Medulla oblongata (tissue), 1 donor: ENCODE measurements around the gene RNF123.
"Not testable (repeated sequence)": the region's sequence is repeated elsewhere in the genome, so short reads cannot be mapped to it uniquely, and the experiment has no call there.

Experiments used
- DNase-seq: peaks from one replicate; pipeline ENCODE4 v3.0.0-alpha.2; 2015; ENCODE audit errors: extremely low spot score

RNF123 gene

DNA sequence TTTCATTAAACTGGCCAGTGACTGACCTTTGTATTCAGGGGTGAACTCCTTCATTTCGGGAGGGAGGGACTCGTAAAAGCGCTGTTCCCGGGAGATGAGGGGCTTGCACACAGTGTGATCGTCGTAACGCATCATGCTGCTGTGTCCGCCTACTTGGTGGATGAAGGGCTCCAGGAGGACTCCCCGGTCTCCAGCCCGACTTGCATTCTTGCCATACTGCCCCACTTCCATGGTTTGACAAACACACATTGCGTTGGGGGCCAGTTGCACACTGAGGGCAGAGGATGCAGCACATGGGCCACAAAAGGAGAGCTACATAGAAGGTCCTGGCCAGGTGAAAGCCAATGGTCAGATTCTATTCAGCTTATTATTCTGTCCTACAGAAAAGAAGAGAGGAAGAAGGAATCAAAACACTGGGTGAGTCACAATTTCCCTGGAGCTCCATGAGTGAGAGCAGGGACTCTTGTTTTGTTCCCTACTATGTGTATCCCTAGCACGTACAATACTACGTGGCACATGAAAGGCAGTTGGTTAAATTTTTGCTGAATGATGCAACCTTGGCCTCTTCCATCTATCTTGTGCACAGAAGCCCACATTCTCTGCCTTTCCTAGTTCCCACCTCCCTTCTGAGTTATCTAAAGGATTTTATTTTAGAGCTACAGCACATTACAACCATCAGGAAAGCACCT, 58.6 kb downstream of the RNF123 start:
- DNase-seq, result no peak

DNA sequence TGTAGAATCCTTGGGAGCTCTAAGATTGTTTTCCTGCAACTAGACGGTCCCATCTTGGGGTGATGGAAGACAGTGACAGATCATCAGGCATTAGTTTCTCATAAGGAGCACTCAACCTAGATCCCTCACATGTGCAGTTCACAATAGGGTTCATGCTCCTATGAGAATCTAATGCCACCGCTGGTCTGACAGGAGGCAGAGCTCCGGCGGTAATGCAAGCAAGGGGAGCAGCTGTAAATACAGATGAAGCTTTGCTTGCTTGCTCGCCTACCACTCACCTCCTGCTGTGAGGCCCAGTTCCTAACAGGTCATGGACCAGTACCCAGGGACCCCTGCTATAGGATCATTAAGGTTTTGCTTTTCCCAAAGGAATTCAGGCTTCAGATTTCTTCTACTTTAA, 59.5 kb downstream of the RNF123 start:
- DNase-seq, result not testable (repeated sequence)

DNA sequence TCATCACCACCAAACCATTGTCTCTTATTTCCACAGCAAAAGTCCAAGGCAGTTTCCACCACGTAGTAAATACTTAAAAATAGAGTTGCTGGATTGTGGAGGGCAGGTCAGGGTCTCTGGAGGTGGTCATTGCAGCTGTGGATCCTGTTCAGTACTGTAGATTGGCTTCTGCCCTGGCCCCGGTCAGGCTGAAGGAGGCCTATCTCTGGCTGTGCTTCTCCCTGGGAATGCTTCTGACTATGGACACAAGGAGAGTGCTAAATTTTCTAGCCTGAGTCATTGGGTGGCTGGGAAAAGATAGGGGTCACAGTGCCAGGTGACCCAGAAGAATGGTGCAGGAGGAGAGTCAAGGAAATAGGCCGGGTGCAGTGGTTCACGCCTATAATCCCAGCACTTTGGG, 60.7 kb downstream of the RNF123 start:
- no peak for DNase-seq

DNA sequence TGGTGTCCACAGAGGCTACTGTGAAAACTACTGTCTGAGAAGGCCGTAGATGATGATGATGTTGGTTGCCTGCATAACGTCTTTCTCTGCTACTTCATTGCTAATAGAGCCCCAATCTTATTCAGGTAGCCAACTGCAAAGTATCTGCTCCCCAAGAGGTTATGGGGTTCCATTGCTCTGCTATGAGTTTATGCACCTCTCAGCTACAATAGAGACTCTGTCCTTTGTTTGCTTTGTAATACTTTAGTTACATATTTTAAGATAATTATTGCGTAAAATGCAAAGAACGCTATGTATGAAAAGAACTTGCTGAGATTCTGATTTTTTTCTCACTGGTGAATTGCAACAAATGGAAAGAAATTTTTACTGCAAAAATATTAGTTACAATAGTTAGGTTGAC, 62.1 kb downstream of the RNF123 start:
- no peak for DNase-seq

DNA sequence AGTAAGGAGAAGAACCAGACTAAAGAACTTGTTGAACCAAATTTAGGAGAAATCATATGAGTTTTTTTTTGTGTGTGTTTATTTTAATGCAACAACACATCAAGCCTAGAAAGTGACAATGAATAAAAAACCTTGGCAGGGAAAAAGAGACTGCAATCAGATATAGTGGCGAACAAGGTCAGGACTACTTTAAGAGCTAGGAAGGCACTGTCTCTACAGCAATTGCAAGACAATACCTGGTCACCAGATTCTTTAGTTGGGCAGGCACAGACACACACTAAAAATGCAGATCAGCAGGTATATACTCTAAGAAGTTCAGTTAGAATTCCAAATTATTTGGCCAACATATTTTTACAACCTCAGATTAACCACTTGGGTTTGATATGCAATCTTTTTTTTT, 65.2 kb downstream of the RNF123 start:
- no peak for DNase-seq

DNA sequence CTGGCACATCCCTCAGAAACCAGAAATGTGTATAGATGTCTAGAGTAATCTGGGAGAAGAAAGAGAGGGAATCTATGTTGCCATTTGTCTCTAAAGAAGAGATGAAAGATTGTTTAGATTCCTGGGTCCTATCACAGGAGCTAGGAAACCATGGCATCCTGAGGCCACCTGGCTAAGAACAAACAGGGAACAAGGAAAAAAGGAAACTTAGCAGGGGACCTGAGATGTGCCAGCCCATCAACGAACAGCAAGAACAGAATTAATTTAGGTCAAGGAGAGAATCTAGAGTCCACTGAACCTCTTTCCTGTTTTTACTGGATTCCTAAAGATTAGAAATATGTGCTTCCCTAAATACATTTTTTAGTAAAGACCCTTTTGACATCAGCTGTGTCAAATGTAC, 66.7 kb downstream of the RNF123 start:
- DNase-seq, result no peak

DNA sequence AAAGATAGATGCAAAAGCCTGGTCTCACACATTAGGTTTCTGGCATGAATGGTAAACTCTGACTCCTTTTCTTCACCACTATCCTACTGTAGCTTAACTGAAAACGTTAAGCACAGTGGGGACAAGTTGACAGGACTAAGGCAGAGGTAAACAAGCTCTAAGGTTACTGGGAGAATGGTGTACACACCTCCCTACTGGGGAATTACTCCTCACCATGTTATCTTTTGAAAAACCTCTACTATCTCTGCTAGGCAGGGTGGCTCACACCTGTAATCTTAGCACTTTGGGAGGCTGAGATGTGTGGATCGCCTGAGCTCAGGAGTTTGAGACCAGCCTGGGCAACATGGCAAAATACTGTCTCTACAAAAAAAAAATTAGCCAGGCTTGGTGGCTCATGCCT, 67.8 kb downstream of the RNF123 start:
- no peak for DNase-seq

DNA sequence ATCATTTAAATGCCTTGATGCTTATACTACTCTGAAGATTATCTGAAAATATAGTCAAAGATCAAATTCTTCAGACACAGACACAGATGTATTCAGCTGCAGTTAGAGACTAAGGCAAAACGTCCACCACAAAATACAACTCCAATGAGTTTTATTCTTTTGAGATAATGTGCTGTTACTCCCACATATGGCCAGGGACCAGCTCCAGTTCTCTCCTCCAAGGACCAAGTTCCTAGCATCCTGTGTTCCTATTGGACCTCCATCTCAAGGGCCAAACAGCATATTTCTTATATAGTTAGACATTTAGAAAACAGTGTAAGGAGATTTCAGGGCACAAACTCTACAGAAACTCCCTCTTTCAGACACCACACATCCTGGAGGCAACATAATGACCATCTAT, 69.9 kb downstream of the RNF123 start:
- DNase-seq, result no peak

DNA sequence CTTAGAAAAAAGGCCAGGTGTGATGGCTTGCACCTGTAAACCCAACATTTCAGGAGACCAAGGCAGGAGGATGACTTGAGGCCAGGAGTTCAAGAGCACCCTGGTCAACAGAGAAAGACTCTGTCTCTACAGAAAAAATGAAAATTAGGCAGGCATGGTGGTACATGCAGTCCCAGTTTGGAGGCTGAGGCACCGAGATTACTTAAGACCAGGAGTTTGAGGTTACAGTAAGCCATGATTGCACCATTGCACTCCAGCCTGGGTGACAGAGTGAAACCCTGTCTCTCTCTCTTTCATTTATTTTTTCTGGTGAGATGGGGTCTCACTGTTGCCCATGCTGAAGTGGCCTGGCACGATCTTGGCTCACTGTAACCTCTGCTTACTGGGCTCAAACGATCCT, 72.3 kb downstream of the RNF123 start:
- no peak for DNase-seq

DNA sequence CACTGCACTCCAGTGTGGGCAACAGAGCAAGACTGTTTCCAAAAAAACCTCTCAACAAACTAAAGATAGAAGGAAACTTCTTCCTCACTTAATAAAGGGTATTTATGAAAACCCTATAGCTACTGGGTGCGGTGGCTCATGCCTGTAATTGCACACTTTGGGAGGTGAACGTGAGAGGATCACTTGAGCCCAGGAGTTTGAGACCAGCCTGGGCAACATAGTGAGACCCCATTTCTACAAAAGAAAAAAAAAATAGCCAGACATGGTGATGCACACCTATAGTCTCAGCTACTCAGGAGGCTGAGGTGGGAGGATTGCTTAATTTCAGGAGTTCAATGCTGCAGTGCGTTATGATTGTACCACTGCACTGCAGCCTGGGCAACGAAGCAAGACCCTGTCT, 74.6 kb downstream of the RNF123 start:
- DNase-seq, result no peak

DNA sequence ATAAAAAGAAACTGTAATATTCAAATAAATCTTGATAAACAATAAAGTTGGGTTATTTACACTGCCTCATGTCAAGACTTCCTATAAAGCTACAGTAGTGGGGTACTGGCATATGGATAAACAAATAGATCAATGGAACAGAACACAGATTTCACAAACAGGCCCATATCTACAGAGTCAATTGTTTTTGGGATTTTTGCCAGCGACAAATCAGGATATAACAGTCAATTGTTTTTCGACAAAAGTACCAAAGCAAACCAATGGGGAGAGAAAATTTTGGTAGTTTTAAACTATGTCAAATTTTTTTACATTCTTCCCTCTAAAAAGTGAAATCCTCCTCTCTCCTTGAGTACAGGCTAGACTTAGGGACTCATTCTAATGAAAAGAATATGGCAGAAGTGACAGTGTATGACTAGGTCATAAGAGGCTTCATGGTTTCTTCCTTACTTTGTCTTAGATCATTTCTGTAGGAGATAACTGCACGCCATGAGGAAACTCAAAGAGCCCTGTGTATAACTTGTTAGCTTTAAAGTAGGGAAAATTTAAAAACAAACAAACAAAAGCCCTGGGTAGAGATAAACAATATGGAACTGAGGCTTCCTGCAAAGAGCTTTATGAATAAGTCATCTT, 80.0 kb downstream of the RNF123 start:
- no peak for DNase-seq

DNA sequence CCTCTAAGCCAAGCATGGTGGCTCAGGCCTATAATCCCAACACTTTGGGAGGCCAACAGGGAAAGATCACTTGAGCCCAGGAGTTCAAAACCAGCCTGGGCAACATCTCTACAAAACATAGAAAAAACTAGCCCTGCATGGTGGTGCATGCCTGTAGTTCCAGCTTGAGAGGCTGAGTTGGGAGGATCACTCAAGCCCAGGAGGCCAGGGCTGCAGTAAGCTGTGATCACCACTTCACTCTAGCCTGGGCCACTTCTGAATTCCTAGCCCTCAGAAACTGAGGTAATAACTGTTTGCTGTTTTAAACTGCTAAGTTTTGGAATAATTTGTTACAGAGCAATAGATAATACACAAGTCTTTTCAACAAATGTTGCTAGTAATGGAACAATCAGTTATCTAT, 80.6 kb downstream of the RNF123 start:
- no peak for DNase-seq
